ENCODE results near the gene CR1L.
"Not testable (repeated sequence)": the region's sequence is repeated elsewhere in the genome, so short reads cannot be mapped to it uniquely, and the experiment has no call there.

Gene CR1L

DNA sequence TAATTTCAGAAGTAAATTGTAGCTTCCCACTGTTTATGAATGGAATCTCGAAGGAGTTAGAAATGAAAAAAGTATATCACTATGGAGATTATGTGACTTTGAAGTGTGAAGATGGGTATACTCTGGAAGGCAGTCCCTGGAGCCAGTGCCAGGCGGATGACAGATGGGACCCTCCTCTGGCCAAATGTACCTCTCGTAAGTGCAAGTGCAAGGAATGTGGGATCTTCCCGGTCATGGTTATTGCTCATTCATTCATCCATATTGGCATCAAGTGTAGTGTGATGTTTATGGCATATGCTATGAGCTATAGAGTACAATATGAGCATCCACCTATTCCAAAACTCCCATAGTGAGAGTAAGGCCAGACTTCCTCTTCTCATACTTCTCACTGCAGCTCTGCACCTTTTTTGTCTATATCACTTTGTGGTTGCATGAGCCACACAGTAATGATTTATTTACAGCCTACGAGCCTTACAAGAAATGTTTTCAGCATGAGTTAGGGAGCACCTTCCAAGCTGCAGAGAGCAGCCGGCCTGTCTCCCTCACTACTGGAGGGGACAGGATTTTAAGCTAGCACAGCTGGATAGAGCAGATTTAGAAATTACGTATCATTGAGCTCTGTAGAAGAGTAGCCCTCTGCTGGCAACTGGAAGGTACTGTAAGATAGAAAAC, 24.9 kb upstream of the CR1L start:
- Histone ChIP-seq H3K36me3 (ENCODE audit: control insufficient read depth in 2 of 2, insufficient read depth in 1 of 2, low read length in 2 of 2) (no peaks in the 10 kb centered on the region), H3K9me3 (ENCODE audit: control insufficient read depth, insufficient read depth, low read depth, low read length) (no peaks in the 10 kb centered on the region), H3K4me3 (ENCODE audit: low read depth, low read length) (no peak overlapping the region), H3K27ac (ENCODE audit: extremely low read depth, low read depth, low read length) (no peak overlapping the region), H3K4me1 (ENCODE audit: control insufficient read depth, insufficient read depth, low read length) (no peaks in the 10 kb centered on the region)
- peak; percentile 49 for TF ChIP-seq ZNF654 (tag by site-specific recombination; IDR thresholded peaks at IDR 0.05; ENCODE audit: low read depth)
- no peak for TF ChIP-seq ZNF473 (tag by site-specific recombination; IDR thresholded peaks at IDR 0.05)
- TF ChIP-seq ZBTB48 (tag by site-specific recombination; IDR thresholded peaks at IDR 0.05): no peak
- no peak for TF ChIP-seq ZNF677 (tag by site-specific recombination; IDR thresholded peaks at IDR 0.05)
- TF ChIP-seq CTCF (tag by site-specific recombination; IDR thresholded peaks at IDR 0.05): peak; percentile 40; the same call in 1 of the 2 replicates
- no peak for TF ChIP-seq ZNF157 (tag by site-specific recombination; IDR thresholded peaks at IDR 0.05)
- no peak for TF ChIP-seq ZNF768 (tag by site-specific recombination; IDR thresholded peaks at IDR 0.05)
- TF ChIP-seq ZNF600 (tag by site-specific recombination; IDR thresholded peaks at IDR 0.05): no peak
- ChIA-PET POLR2A (interaction anchor here (1.0 kb wide), 1 partner anchor 53 kb away, joined by 3 read pairs; no protein-coding TSS in a partner anchor), CTCF (interaction anchor here (0.6 to 2.5 kb wide), 20 partner anchors 9 to 1705 kb away, joined by 3 to 27 read pairs (median 4); partner anchors contain the start of gene CR1L)

GRCh38 chr1:207620543-207620893, 24.4 kb upstream of the CR1L start:
- no peaks in the 10 kb centered on the region for H3K4me1 ChIP-seq (ENCODE audit: control insufficient read depth, insufficient read depth, low read length)
- POLR2A ChIA-PET: interaction anchor here (1.0 kb wide), 1 partner anchor 52 kb away, joined by 3 read pairs; no protein-coding TSS in a partner anchor
- TF ChIP-seq ZNF488 (tag by site-specific recombination; IDR thresholded peaks at IDR 0.05) (no peak), PATZ1 (tag by site-specific recombination; IDR thresholded peaks at IDR 0.05) (no peak)
- H3K4me3 ChIP-seq (ENCODE audit: low read depth, low read length): no peak overlapping the region
- no peak overlapping the region for H3K27ac ChIP-seq (ENCODE audit: extremely low read depth, low read depth, low read length)
- CTCF ChIA-PET: interaction anchor here (0.5 to 2.5 kb wide), 22 partner anchors 10 to 1704 kb away, joined by 3 to 27 read pairs (median 4); partner anchors contain the start of gene CR1L
- H3K9me3 ChIP-seq (ENCODE audit: control insufficient read depth, insufficient read depth, low read depth, low read length): no peaks in the 10 kb centered on the region
- no peaks in the 10 kb centered on the region for H3K36me3 ChIP-seq (ENCODE audit: control insufficient read depth in 2 of 2, insufficient read depth in 1 of 2, low read length in 2 of 2)

DNA sequence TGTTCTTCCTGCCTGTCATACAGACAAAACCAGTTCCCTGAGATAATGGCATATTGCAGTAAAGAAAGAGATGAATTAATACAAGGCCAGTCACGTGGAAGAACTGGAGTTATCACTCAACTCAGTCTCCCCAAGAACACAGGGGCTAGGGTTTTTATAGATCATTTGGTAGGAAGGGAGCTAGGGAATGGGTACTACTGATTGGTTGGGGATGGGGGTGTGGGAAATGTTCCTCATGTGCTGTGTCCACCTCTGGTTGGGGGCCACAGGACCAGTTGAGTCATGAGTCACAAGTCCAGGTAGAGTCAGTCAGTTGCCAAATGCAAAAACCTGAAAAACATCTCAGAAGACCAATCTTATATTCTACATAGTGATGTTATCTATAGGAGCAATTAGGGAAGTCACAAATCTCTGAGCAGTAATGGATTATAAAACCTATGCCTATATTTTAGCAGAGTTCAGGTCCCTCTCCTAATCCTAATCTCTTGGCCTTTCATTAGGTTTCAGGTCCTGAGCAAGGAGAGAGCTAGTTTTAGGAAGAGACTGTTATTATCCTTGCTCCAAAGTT, 19.3 kb upstream of the CR1L start:
- H3K9me3 ChIP-seq (ENCODE audit: control insufficient read depth, insufficient read depth, low read depth, low read length); H3K27ac ChIP-seq (ENCODE audit: extremely low read depth, low read depth, low read length); H3K4me1 ChIP-seq (ENCODE audit: control insufficient read depth, insufficient read depth, low read length); POLR2A ChIA-PET; H3K36me3 ChIP-seq (ENCODE audit: control insufficient read depth in 2 of 2, insufficient read depth in 1 of 2, low read length in 2 of 2); H3K4me3 ChIP-seq (ENCODE audit: low read depth, low read length): not testable (repeated sequence)
- CTCF ChIA-PET: interaction anchor here (0.7 kb wide), 2 partner anchors 65 to 77 kb away, joined by 3 to 4 read pairs; no protein-coding TSS in a partner anchor

- no peaks in the 10 kb centered on the region for H3K4me1 ChIP-seq (ENCODE audit: control insufficient read depth, insufficient read depth, low read length)
- CTCF ChIA-PET: no interaction called here
- H3K9me3 ChIP-seq (ENCODE audit: control insufficient read depth, insufficient read depth, low read depth, low read length): no peaks in the 10 kb centered on the region
- no peaks in the 10 kb centered on the region for H3K36me3 ChIP-seq (ENCODE audit: control insufficient read depth in 2 of 2, insufficient read depth in 1 of 2, low read length in 2 of 2)
- POLR2A ChIA-PET: no interaction called here
- H3K27ac ChIP-seq (ENCODE audit: extremely low read depth, low read depth, low read length): no peak overlapping the region
- H3K4me3 ChIP-seq (ENCODE audit: low read depth, low read length): no peak overlapping the region
- TF ChIP-seq ZBTB1 (tag by site-specific recombination; IDR thresholded peaks at IDR 0.05): no peak
- TF ChIP-seq ZNF677 (tag by site-specific recombination; IDR thresholded peaks at IDR 0.05): no peak
- no peak for TF ChIP-seq ZBTB26 (tag by site-specific recombination; optimal IDR thresholded peaks at IDR 0.05)
- TF ChIP-seq ZNF623 (tag by site-specific recombination; IDR thresholded peaks at IDR 0.05): no peak
- TF ChIP-seq ZNF16 (tag by site-specific recombination; IDR thresholded peaks at IDR 0.05; ENCODE audit: low read depth): no peak
- TF ChIP-seq REST (tag by site-specific recombination; IDR thresholded peaks at IDR 0.05): no peak
- no peak for TF ChIP-seq ZNF10 (tag by site-specific recombination; IDR thresholded peaks at IDR 0.05)
These were observed 18.0 kb upstream of the CR1L start for GRCh38 chr1:207626972-207627337.
